Measurements from ENCODE around the gene CRYZ. TPM values are rescaled to one million over a fixed set of nuclear protein-coding genes. Genes with fewer than 3 reads are reported as not detected.

The CRYZ gene
- total RNA-seq, result 10 to 100 TPM; 43.8 to 79.7 (median 64.8) TPM

- Histone ChIP-seq H3K9me3 (no peaks in the 10 kb centered on the region), H3K4me3 (peak within 1 kb of the TSS; percentile 61 to 73), H3K36me3 (peaks cover 2 to 27% of the 10 kb centered on the region in 2 donors), H3K4me1 (peaks cover 14 to 54% (median 15%) of the 10 kb centered on the region in 3 donors), H3K27ac (peak within 1 kb of the TSS; percentile 54 to 93 (median 88)), H3K27me3 (no peaks in the 10 kb centered on the region)
- TF ChIP-seq POLR2AphosphoS5 (IDR thresholded peaks at IDR 0.05), result peak; percentile 85
- peak in 2 of 4 experiments; percentile 17 to 34 for TF ChIP-seq CTCF (IDR thresholded peaks at IDR 0.05)
- no peak for TF ChIP-seq EP300 (IDR thresholded peaks at IDR 0.05)
- TF ChIP-seq POLR2A (IDR thresholded peaks at IDR 0.05), result peak in 1 of 2 donors; percentile 34
- ATAC-seq, result peak; percentile 95
- 0% methylated on average over 5 to 6 of the region's 30 CpGs for WGBS, 2 donors (ENCODE audit: low coverage in 1 of 2)
These were observed at the start of gene CRYZ, which contains the start of gene TYW3 for GRCh38 chr1:74732960-74733603. Gene CRYZ, minus strand, starts transcription at chr1:74733050. Its CDS starts 8,229 bp downstream, at chr1:74724821. Gene TYW3, plus strand, starts transcription at chr1:74733152. Its CDS starts 93 bp downstream, at chr1:74733245.

- no peak for TF ChIP-seq CTCF (IDR thresholded peaks at IDR 0.05)
- TF ChIP-seq EP300 (IDR thresholded peaks at IDR 0.05), result no peak
- no peak for TF ChIP-seq POLR2A (IDR thresholded peaks at IDR 0.05)
- no peak for TF ChIP-seq POLR2AphosphoS5 (IDR thresholded peaks at IDR 0.05)
- no peaks in the 10 kb centered on the region for H3K36me3 ChIP-seq
- no peak for ATAC-seq
- no peaks in the 10 kb centered on the region for H3K27me3 ChIP-seq
- H3K9me3 ChIP-seq, result no peaks in the 10 kb centered on the region
- no peaks in the 10 kb centered on the region for H3K4me1 ChIP-seq
- H3K27ac ChIP-seq, result no peak overlapping the region
- no peak overlapping the region for H3K4me3 ChIP-seq
- 28 to 30% methylated on average over 2 of the region's 2 CpGs for WGBS, 2 donors (ENCODE audit: low coverage in 1 of 2)
These were observed 47.7 kb upstream of the CRYZ start for GRCh38 chr1:74780594-74780993.

- Histone ChIP-seq H3K27ac (no peak overlapping the region), H3K36me3 (no peaks in the 10 kb centered on the region), H3K4me3 (no peak overlapping the region), H3K27me3 (no peaks in the 10 kb centered on the region), H3K9me3 (no peaks in the 10 kb centered on the region), H3K4me1 (no peaks in the 10 kb centered on the region)
- no peak for TF ChIP-seq EP300 (IDR thresholded peaks at IDR 0.05)
- no peak for TF ChIP-seq CTCF (IDR thresholded peaks at IDR 0.05)
- no peak for TF ChIP-seq POLR2A (IDR thresholded peaks at IDR 0.05)
- TF ChIP-seq POLR2AphosphoS5 (IDR thresholded peaks at IDR 0.05), result no peak
- ATAC-seq, result no peak
These were observed 46.9 kb upstream of the CRYZ start for GRCh38 chr1:74779750-74780149.

- H3K36me3 ChIP-seq, result no peaks in the 10 kb centered on the region
- no peak for ATAC-seq
- WGBS, 2 donors (ENCODE audit: low coverage in 1 of 2), result 86 to 93% methylated on average over 1 of the region's 1 CpG
- no peaks in the 10 kb centered on the region for H3K27me3 ChIP-seq
- no peak overlapping the region for H3K4me3 ChIP-seq
- TF ChIP-seq POLR2AphosphoS5 (IDR thresholded peaks at IDR 0.05) (no peak), CTCF (IDR thresholded peaks at IDR 0.05) (no peak), EP300 (IDR thresholded peaks at IDR 0.05) (no peak), POLR2A (IDR thresholded peaks at IDR 0.05) (no peak)
- H3K27ac ChIP-seq, result no peak overlapping the region
- no peaks in the 10 kb centered on the region for H3K9me3 ChIP-seq
- H3K4me1 ChIP-seq, result no peaks in the 10 kb centered on the region
These were observed 44.7 kb upstream of the CRYZ start for GRCh38 chr1:74777525-74777924.

- WGBS, 2 donors (ENCODE audit: low coverage in 1 of 2), result 86 to 88% methylated on average over 2 of the region's 2 CpGs
These were observed 42.9 kb upstream of the CRYZ start for GRCh38 chr1:74775735-74776134.

More at GRCh38 chr1:74775735-74776134, 42.9 kb upstream of the CRYZ start:
- H3K36me3 ChIP-seq, result no peaks in the 10 kb centered on the region
- H3K9me3 ChIP-seq, result no peaks in the 10 kb centered on the region
- H3K27ac ChIP-seq, result no peak overlapping the region
- no peaks in the 10 kb centered on the region for H3K27me3 ChIP-seq
- no peak overlapping the region for H3K4me3 ChIP-seq
- H3K4me1 ChIP-seq, result no peaks in the 10 kb centered on the region
- no peak for ATAC-seq
- TF ChIP-seq POLR2AphosphoS5 (IDR thresholded peaks at IDR 0.05) (no peak), POLR2A (IDR thresholded peaks at IDR 0.05) (no peak), EP300 (IDR thresholded peaks at IDR 0.05) (no peak), CTCF (IDR thresholded peaks at IDR 0.05) (no peak)
